Measurements from ENCODE around the gene BTNL9. TPM values are rescaled to one million over a fixed set of nuclear protein-coding genes. Genes with fewer than 3 reads are reported as not detected.

Gene BTNL9
- total and polyA plus RNA-seq, 8 donors: 2.7 to 57.0 (median 6.2) TPM

DNA sequence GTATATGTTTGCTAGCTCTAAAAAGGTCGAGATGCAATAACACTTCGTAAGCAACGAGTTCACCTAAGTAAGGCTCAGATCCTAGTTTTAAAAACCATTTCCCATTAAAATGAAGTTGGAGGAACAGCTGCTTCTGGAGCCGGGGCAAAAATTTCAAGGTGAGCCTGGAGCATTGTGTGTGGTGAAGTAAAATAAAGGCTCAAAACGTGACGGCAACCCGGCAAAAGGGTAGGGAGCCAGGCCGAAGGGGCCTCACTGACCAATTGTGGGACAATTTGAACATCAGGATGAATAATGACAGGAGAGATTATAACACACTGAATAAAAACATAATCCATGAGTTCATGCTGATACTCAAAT lies 20.1 kb downstream of the BTNL9 start:
- Histone ChIP-seq H3K27ac (no peak overlapping the region), H3K4me1 (no peaks in the 10 kb centered on the region), H3K4me3 (no peak overlapping the region), H3K9me3 (no peaks in the 10 kb centered on the region), H3K27me3 (peaks cover 0 to 19% (median 8%) of the 10 kb centered on the region in 4 donors), H3K36me3 (no peaks in the 10 kb centered on the region)
- no peak for FAIRE-seq
- TF ChIP-seq, protein P1, sequence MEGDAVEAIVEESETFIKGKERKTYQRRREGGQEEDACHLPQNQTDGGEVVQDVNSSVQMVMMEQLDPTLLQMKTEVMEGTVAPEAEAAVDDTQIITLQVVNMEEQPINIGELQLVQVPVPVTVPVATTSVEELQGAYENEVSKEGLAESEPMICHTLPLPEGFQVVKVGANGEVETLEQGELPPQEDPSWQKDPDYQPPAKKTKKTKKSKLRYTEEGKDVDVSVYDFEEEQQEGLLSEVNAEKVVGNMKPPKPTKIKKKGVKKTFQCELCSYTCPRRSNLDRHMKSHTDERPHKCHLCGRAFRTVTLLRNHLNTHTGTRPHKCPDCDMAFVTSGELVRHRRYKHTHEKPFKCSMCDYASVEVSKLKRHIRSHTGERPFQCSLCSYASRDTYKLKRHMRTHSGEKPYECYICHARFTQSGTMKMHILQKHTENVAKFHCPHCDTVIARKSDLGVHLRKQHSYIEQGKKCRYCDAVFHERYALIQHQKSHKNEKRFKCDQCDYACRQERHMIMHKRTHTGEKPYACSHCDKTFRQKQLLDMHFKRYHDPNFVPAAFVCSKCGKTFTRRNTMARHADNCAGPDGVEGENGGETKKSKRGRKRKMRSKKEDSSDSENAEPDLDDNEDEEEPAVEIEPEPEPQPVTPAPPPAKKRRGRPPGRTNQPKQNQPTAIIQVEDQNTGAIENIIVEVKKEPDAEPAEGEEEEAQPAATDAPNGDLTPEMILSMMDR (IDR thresholded peaks at IDR 0.05): no peak
- 63 to 64% methylated on average over 8 of the region's 8 CpGs for WGBS, 2 donors
- no peak for ATAC-seq
- intact Hi-C loops (cut with DNase I): no loop called here
- no peak for DNase-seq

DNA sequence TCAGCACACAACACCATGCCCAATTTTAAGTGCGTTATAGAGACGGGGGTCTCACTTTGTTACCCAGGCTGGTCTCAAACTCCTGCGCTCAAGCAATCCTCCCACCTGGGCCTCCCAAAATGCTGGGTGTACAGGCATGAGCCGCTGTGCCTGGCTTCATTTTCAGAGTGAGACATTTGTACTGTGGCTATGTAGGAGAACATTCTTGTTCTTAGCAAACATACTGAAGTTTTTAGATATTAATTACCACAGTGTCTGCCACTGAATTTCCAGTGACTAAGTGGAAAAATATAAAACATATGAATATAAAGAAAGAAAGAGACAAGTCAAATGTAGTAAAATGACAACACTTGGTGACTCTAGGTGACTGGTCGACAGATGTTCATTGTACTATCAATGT lies 20.9 kb downstream of the BTNL9 start:
- DNase-seq (no peak), ATAC-seq (no peak), FAIRE-seq (no peak)
- TF ChIP-seq, protein P1 (IDR thresholded peaks at IDR 0.05): no peak
- no peaks in the 10 kb centered on the region for H3K9me3 ChIP-seq
- H3K27me3 ChIP-seq: peaks cover 0 to 19% (median 6%) of the 10 kb centered on the region in 4 donors
- intact Hi-C loops (cut with DNase I): no loop called here
- H3K4me1 ChIP-seq: no peaks in the 10 kb centered on the region
- WGBS, 2 donors: 70 to 81% methylated on average over 5 of the region's 5 CpGs
- no peak overlapping the region for H3K4me3 ChIP-seq
- no peaks in the 10 kb centered on the region for H3K36me3 ChIP-seq
- no peak overlapping the region for H3K27ac ChIP-seq

DNA sequence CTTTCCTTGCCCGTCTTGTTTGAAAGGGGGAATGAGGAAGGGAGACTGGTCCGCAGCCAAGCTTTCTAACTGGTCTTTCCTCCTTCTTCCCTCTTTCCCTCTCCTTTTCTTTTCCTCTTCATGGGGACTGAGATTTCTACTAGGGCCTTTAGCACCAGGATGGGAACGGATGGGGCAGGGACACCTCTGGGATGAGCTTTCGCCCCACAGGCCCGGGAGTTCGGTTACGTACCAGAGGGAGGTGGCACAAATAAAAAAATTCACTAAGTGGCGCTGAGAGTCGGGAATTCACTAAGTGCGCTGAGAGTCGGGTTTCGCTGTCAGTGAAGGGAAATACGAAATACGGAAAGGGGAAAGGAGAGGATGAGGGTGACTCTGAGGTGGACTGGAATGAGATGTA lies 21.6 kb downstream of the BTNL9 start:
- no peak for ATAC-seq
- Histone ChIP-seq H3K9me3 (no peaks in the 10 kb centered on the region), H3K27ac (no peak overlapping the region), H3K4me1 (no peaks in the 10 kb centered on the region), H3K36me3 (no peaks in the 10 kb centered on the region), H3K27me3 (peaks cover 0 to 19% (median 6%) of the 10 kb centered on the region in 4 donors), H3K4me3 (no peak overlapping the region)
- TF ChIP-seq, protein P1 (IDR thresholded peaks at IDR 0.05): no peak
- intact Hi-C loops (cut with DNase I): no loop called here
- no peak for FAIRE-seq
- WGBS, 2 donors: 51 to 65% methylated on average over 14 of the region's 14 CpGs
- no peak for DNase-seq

DNA sequence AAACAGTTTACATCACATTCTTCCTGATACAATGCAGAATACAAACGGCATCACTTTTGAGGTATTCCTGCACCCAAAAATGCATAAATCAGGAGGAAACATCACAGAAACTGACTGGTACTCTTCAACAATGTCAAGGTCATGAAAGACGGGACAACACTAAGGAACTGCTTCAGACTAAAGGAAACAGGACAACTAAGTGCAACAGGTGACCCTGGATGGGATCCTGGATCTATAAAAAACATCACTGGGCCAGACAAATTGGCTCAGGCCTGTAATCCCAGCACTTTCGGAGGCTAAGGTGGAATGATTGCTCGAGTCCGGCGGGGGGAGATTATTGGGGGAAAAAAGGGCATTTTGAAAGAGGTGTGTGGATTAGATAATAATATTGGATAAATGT lies 22.6 kb downstream of the BTNL9 start:
- H3K27me3 ChIP-seq: peaks cover 0 to 17% (median 6%) of the 10 kb centered on the region in 4 donors
- H3K27ac ChIP-seq: no peak overlapping the region
- TF ChIP-seq, protein P1 (IDR thresholded peaks at IDR 0.05): no peak
- H3K4me1 ChIP-seq: no peaks in the 10 kb centered on the region
- no peak for DNase-seq
- ATAC-seq: no peak
- H3K36me3 ChIP-seq: no peaks in the 10 kb centered on the region
- WGBS, 2 donors: 63 to 79% methylated on average over 6 of the region's 6 CpGs
- FAIRE-seq: no peak
- no peaks in the 10 kb centered on the region for H3K9me3 ChIP-seq
- H3K4me3 ChIP-seq: no peak overlapping the region
- intact Hi-C loops (cut with DNase I): no loop called here

DNA sequence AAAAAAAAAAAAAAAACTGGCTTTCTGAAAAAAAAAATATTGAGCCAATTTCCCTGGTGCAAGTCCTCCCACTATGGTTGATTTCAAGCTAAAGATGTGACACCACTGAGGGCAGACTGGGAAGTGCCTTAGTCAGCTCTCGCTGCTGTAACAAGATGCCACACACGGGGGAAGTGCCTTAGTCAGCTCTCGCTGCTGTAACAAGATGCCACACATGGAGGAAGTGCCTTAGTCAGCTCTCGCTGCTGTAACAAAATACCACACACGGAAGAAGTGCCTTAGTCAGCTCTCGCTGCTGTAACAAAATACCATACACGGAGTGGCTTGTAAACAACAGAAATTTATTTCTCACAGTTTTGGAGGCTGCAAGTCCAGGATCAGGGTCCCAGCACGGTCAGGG lies 23.4 kb downstream of the BTNL9 start:
- ATAC-seq (no peak), DNase-seq (no peak), FAIRE-seq (no peak)
- WGBS, 2 donors: 83 to 87% methylated on average over 8 of the region's 8 CpGs
- TF ChIP-seq, protein P1 (IDR thresholded peaks at IDR 0.05): no peak
- intact Hi-C loops (cut with DNase I): no loop called here
- Histone ChIP-seq H3K36me3 (no peaks in the 10 kb centered on the region), H3K9me3 (no peaks in the 10 kb centered on the region), H3K27me3 (peaks cover 0 to 23% (median 6%) of the 10 kb centered on the region in 4 donors), H3K27ac (no peak overlapping the region), H3K4me3 (no peak overlapping the region), H3K4me1 (no peaks in the 10 kb centered on the region)
